SK-N-SH (cell line): ENCODE measurements around the gene MBOAT2.

ENCODE experiments used
- EP300 ChIP-seq, 2 experiments: IDR thresholded peaks; 2 replicates each; pipeline versions ENCODE4 v1.4.0 to v1.6.1; 2012; ENCODE audit warnings: borderline replicate concordance in 1 of 2, low read depth in 1 of 2, low read length in 1 of 2
- EZH2phosphoT487 ChIP-seq: fragments of 200-600 bp; sonication (generic); IDR thresholded peaks from 2 replicates; pipeline ENCODE4 v1.6.1; 2017; ENCODE audit warnings: low read depth, mixed run types, mild to moderate bottlenecking, antibody characterized with exemption, moderate library complexity, borderline replicate concordance
- FOXM1 ChIP-seq: IDR thresholded peaks from 2 replicates; pipeline ENCODE4 v1.4.0; 2012; ENCODE audit warnings: low read depth, mild to moderate bottlenecking
- GATA2 ChIP-seq: sonication (generic); formaldehyde crosslinking; IDR thresholded peaks from 2 replicates; pipeline ENCODE4 v1.5.0; 2020; ENCODE audit warnings: mild to moderate bottlenecking, missing genetic modification reagents
- JUND ChIP-seq: IDR thresholded peaks from 2 replicates; pipeline ENCODE4 v1.4.0; 2012
- MAX ChIP-seq: IDR thresholded peaks from 2 replicates; pipeline ENCODE4 v1.4.0; 2012; ENCODE audit warnings: low read depth
- MEF2A ChIP-seq: IDR thresholded peaks from 2 replicates; pipeline ENCODE4 v1.4.0; 2012; ENCODE audit warnings: low read depth, borderline replicate concordance
- NRF1 ChIP-seq: IDR thresholded peaks from 2 replicates; pipeline ENCODE4 v1.6.1; 2012; ENCODE audit warnings: low read depth, mild to moderate bottlenecking, low read length
- POLR2AphosphoS5 ChIP-seq: IDR thresholded peaks from 2 replicates; pipeline ENCODE4 v1.6.1; 2012; ENCODE audit warnings: low read depth, low read length
- SMC3 ChIP-seq: IDR thresholded peaks from 2 replicates; pipeline ENCODE4 v1.6.1; 2012; ENCODE audit warnings: low read depth, low read length, improper control_type of control experiment
- YY1 ChIP-seq: IDR thresholded peaks from 2 replicates; pipeline ENCODE4 v1.4.0; 2012; ENCODE audit warnings: low read depth, mild to moderate bottlenecking
- TF ChIP-seq, protein P1 (sequence below): fragments of 200-600 bp; sonication (generic); IDR thresholded peaks from 2 replicates; pipeline ENCODE4 v1.6.1; 2017; ENCODE audit warnings: antibody characterized with exemption, mild to moderate bottlenecking, moderate library complexity
- TF ChIP-seq, protein P2 (sequence below): fragments of 150-350 bp; IDR thresholded peaks from 2 replicates; pipeline ENCODE4 v1.6.1; 2017; ENCODE audit warnings: antibody characterized with exemption, low read length, low read depth, borderline replicate concordance

- TF ChIP-seq, protein P1, sequence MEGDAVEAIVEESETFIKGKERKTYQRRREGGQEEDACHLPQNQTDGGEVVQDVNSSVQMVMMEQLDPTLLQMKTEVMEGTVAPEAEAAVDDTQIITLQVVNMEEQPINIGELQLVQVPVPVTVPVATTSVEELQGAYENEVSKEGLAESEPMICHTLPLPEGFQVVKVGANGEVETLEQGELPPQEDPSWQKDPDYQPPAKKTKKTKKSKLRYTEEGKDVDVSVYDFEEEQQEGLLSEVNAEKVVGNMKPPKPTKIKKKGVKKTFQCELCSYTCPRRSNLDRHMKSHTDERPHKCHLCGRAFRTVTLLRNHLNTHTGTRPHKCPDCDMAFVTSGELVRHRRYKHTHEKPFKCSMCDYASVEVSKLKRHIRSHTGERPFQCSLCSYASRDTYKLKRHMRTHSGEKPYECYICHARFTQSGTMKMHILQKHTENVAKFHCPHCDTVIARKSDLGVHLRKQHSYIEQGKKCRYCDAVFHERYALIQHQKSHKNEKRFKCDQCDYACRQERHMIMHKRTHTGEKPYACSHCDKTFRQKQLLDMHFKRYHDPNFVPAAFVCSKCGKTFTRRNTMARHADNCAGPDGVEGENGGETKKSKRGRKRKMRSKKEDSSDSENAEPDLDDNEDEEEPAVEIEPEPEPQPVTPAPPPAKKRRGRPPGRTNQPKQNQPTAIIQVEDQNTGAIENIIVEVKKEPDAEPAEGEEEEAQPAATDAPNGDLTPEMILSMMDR, result no peak
- TF ChIP-seq JUND (no peak), POLR2AphosphoS5 (no peak), SMC3 (no peak), MEF2A (no peak), GATA2 (CRISPR knock-in tag) (no peak), EZH2phosphoT487 (no peak), FOXM1 (no peak), EP300 (IDR thresholded peaks at IDR 0.05; ENCODE audit: borderline replicate concordance in 1 of 2, low read depth in 1 of 2, low read length in 1 of 2) (no peak), YY1 (no peak), MAX (no peak), NRF1 (no peak)
- TF ChIP-seq, protein P2, sequence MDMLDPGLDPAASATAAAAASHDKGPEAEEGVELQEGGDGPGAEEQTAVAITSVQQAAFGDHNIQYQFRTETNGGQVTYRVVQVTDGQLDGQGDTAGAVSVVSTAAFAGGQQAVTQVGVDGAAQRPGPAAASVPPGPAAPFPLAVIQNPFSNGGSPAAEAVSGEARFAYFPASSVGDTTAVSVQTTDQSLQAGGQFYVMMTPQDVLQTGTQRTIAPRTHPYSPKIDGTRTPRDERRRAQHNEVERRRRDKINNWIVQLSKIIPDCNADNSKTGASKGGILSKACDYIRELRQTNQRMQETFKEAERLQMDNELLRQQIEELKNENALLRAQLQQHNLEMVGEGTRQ, result no peak
Measured at GRCh38 chr2:8847400-8847799, 156.1 kb downstream of the MBOAT2 start.
